ENCODE results near the gene OR10AG1. TPM values are rescaled to one million over a fixed set of nuclear protein-coding genes. Genes with fewer than 3 reads are reported as not detected.

OR10AG1 gene
- polyA plus RNA-seq, 1 of the 3 experiments (the other 2 are of a cell fraction): not detected

GRCh38 chr11:55994525-55994924 lies 24.8 kb upstream of the OR10AG1 start, which contains the start of gene OR5F1:
OR5F1 (minus strand) TSS chr11:55994625; CDS start chr11:55994625, 0 bp downstream.
- H3K9ac ChIP-seq: no peak within 1 kb of the TSS
- no peaks in the 10 kb centered on the region for H4K20me1 ChIP-seq (ENCODE audit: insufficient read depth)
- CTCF ChIA-PET: no interaction called here

More at GRCh38 chr11:55994525-55994924, 24.8 kb upstream of the OR10AG1 start, which contains the start of gene OR5F1:
- Histone ChIP-seq H2AFZ (ENCODE audit: low read depth) (no peak within 1 kb of the TSS), H3K4me3 (ENCODE audit: low read depth in 2 of 2, low read length in 1 of 2) (no peak within 1 kb of the TSS), H3F3A (replicated peaks; ENCODE audit: insufficient read depth) (no peaks in the 10 kb centered on the region), H3K4me2 (no peak within 1 kb of the TSS), H3K27ac (ENCODE audit: low read depth in 2 of 2, low read length in 1 of 2) (no peak within 1 kb of the TSS), H3K9me3 (no peaks in the 10 kb centered on the region), H3K4me1 (ENCODE audit: control insufficient read depth in 1 of 2, insufficient read depth in 2 of 2, low read depth in 1 of 2, low read length in 1 of 2) (no peaks in the 10 kb centered on the region), H3K9me2 (no peaks in the 10 kb centered on the region), H3K27me3 (ENCODE audit: insufficient read depth) (no peaks in the 10 kb centered on the region), H3K36me3 (replicated peaks in 1 of 2; ENCODE audit: control insufficient read depth in 1 of 2, insufficient read depth in 2 of 2, low read length in 1 of 2) (no peaks in the 10 kb centered on the region), H3K79me2 (ENCODE audit: insufficient read depth) (no peaks in the 10 kb centered on the region)
- no peak for DNase-seq
- POLR2A ChIA-PET: no interaction called here
- TF ChIP-seq PBX3 (IDR thresholded peaks at IDR 0.05) (no peak), JUND (IDR thresholded peaks at IDR 0.05) (no peak), GABPA (IDR thresholded peaks at IDR 0.05; ENCODE audit: low read depth) (no peak), MAX (IDR thresholded peaks at IDR 0.05; ENCODE audit: low read depth) (no peak), USF1 (IDR thresholded peaks at IDR 0.05; ENCODE audit: borderline replicate concordance, low read depth) (no peak), RFX5 (IDR thresholded peaks at IDR 0.05; ENCODE audit: low read length) (no peak), EZH2phosphoT487 (IDR thresholded peaks at IDR 0.05; ENCODE audit: borderline replicate concordance, low read depth) (no peak), GATA2 (CRISPR knock-in tag; IDR thresholded peaks at IDR 0.05) (no peak), FOXM1 (IDR thresholded peaks at IDR 0.05; ENCODE audit: low read depth) (no peak), CTCF (IDR thresholded peaks at IDR 0.05) (no peak), RXRA (IDR thresholded peaks at IDR 0.05; ENCODE audit: borderline replicate concordance, low read depth) (no peak)
- TF ChIP-seq, protein P1, sequence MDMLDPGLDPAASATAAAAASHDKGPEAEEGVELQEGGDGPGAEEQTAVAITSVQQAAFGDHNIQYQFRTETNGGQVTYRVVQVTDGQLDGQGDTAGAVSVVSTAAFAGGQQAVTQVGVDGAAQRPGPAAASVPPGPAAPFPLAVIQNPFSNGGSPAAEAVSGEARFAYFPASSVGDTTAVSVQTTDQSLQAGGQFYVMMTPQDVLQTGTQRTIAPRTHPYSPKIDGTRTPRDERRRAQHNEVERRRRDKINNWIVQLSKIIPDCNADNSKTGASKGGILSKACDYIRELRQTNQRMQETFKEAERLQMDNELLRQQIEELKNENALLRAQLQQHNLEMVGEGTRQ (IDR thresholded peaks at IDR 0.05; ENCODE audit: borderline replicate concordance, low read depth, low read length): no peak
- WGBS (ENCODE audit: low lambda C conversion rate): 2% methylated on average over 2 of the region's 2 CpGs
